Uterus (tissue), 2 donors: ENCODE results near the gene COMMD4.
"Not testable (repeated sequence)": the region's sequence is repeated elsewhere in the genome, so short reads cannot be mapped to it uniquely, and the experiment has no call there.

Source experiments
- POLR2A ChIP-seq, 2 donors: fragments of 450-650 bp; IDR thresholded peaks; one replicate each; pipeline ENCODE4 v1.6.1; 2016; ENCODE audit warnings: antibody characterized with exemption in 2 of 2, mild to moderate bottlenecking in 1 of 2, moderate library complexity in 1 of 2
- TF ChIP-seq, protein P1 (sequence below), 4 experiments: fragments of 200-600 bp in 2 of 4; fragments of 450-650 bp in 2 of 4; sonication (generic) in 2 of 4; IDR thresholded peaks; one replicate each; pipeline ENCODE4 v1.5.1; 2016 to 2019; ENCODE audit warnings: antibody characterized with exemption in 4 of 4, mild to moderate bottlenecking in 2 of 4, moderate library complexity in 1 of 4

DNA sequence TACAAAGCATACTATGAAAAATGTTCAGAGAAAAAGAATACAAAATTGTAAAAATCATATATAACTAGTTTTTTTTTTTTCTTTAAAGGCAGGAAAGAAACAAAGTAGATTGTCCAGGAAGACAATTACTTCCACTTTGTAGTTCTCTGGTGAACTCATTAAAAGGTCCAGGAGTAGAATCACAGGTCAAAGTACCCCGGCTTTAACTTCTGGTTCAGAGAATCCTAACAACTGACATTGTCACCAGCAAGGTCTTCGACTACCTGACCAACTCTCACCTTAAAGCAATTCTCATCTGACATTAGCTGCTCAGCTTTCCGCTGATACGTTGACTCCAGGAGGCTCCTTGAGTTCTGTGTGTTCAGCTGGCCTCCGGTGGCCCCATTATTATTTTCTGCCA, 48.1 kb downstream of the COMMD4 start:
- not testable (repeated sequence) for TF ChIP-seq POLR2A (IDR thresholded peaks at IDR 0.05)
- TF ChIP-seq, protein P1, sequence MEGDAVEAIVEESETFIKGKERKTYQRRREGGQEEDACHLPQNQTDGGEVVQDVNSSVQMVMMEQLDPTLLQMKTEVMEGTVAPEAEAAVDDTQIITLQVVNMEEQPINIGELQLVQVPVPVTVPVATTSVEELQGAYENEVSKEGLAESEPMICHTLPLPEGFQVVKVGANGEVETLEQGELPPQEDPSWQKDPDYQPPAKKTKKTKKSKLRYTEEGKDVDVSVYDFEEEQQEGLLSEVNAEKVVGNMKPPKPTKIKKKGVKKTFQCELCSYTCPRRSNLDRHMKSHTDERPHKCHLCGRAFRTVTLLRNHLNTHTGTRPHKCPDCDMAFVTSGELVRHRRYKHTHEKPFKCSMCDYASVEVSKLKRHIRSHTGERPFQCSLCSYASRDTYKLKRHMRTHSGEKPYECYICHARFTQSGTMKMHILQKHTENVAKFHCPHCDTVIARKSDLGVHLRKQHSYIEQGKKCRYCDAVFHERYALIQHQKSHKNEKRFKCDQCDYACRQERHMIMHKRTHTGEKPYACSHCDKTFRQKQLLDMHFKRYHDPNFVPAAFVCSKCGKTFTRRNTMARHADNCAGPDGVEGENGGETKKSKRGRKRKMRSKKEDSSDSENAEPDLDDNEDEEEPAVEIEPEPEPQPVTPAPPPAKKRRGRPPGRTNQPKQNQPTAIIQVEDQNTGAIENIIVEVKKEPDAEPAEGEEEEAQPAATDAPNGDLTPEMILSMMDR (IDR thresholded peaks at IDR 0.05) = not testable (repeated sequence)
